ENCODE data around the gene HAPLN3.
A peak's percentile ranks its signal among the peaks of the same experiment; 100 is the strongest.
"Not testable (repeated sequence)": the region's sequence is repeated elsewhere in the genome, so short reads cannot be mapped to it uniquely, and the experiment has no call there.

The HAPLN3 gene, protein sequence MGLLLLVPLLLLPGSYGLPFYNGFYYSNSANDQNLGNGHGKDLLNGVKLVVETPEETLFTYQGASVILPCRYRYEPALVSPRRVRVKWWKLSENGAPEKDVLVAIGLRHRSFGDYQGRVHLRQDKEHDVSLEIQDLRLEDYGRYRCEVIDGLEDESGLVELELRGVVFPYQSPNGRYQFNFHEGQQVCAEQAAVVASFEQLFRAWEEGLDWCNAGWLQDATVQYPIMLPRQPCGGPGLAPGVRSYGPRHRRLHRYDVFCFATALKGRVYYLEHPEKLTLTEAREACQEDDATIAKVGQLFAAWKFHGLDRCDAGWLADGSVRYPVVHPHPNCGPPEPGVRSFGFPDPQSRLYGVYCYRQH

DNA sequence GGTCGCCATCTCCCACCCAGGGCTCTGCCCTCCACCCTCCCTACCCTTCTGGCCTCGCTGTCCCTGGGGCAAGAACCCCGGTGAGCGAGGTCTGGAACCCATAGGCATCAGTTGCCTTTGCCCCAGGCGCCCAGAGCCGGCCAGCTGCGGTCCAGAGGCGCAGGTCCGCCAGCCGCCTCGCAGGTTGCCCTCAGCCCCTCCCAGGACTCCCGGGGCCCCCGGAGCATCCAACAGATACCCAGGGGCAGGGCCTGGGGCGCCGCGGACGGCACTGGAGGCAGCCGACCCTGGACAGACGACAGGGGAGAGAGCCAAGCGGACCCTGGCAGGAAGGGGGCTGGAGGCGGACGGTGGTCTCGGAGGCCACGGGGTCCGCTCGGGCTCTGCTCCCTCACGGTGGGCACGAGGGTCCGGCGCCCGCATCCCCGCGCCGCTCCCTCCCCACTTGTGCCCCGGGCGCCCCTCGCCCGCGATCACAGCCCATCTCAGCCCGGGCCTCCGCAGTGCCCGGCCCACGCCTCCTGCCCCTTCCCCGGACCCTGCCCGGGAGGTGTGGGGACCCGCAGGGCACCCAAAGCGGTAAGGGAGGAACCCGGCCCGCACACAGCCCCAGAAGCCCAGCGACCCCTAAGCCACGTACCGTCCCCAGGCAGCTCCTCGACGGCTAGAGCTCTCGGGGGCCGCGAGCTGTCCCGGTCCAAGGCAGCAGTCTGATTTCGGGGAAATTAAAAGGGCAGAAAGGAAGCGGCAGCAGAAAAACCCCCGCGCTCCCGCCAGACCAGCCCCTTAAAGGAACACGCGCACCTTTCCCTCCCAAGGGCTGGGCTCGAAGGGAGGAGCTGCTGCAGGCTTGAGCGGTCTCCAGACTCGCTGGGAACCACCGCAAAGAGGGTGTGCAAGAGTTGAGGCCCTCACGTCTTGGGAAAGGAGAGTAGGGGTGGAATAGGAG lies at the start of gene HAPLN3:
Gene HAPLN3, minus strand, starts transcription at position 726 of the 949 bp plus-strand sequence. CDS start 8,246 bp downstream, outside the sequence.
- no peak for DNase-seq (ENCODE audit: low spot score)

DNA sequence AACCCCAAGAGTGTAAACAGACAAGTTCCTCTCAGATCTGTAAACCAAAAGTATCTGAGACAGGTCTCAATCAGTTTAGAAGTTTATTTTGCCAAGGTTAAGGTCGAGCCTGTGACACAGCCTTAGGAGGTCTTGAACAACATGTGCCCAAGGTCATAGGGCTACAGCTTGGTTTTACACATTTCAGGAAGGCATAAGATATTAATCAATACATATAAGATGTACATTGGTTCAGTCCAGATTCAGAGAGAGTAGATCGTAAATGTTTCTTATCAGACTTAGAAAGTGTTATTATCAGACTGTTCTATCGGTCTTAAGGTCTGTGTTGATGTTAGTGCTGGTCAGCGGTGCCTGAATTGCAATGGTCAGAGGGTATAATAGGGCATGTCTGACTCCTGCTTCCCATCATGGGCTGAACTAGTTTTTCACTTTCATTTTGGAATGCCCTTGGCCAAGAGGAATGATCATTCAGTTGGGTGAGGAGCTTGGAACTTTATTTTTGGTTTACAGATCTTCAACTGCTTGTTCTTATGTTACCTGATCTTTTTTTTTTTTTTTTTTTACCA lies 44.8 kb upstream of the HAPLN3 start:
- no peak for DNase-seq (ENCODE audit: low spot score)

DNA sequence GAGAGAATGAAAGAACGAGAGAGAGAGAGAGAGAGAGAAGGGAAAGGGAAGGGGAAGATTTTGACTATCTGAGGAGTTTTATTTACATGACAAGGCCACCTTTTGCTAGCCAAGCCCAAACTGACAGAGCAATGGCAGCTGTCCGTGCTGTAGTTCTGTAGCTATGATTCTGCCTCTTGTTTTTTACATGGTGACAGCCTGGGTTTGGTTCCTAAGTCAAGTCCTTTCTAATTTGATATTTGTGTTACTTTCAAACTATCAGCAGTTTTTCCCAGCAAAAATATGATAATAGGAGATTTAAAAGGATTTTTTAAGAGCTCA lies 44.1 kb upstream of the HAPLN3 start:
- no peak for DNase-seq (ENCODE audit: low spot score)

DNA sequence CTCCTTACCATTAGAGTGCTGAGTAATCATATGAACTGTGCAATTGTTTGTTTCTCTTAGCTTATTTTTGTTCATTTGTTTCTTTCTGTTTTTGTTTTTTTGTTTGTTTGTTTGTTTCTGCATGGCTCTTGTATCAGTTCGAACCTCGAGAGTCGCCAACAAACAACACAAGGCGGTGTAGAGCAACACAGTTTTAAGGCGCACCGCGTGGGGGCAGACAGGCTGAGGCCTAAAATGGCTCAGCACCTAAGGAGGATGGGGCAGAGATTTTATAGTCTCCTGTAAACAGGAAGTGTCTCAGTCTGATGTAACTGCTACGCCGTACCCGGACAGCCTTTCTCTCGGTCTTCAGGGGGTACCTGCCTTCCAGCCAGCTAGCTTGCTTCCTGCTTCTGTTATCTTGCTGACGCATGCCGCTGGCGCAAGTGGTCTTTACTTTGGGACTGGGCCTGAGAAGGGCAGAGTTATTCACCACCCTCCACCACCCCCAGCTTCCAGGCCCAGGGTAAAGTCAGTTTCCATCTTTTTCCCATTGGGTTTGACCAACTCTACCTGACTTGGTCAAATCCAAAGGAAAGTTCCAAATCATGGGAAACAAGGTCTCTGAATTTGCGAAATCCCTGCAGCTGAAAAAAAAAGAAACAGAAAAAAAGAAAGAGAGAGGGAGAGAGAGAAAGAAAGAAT lies 43.6 kb upstream of the HAPLN3 start:
- DNase-seq (ENCODE audit: low spot score): no peak

DNA sequence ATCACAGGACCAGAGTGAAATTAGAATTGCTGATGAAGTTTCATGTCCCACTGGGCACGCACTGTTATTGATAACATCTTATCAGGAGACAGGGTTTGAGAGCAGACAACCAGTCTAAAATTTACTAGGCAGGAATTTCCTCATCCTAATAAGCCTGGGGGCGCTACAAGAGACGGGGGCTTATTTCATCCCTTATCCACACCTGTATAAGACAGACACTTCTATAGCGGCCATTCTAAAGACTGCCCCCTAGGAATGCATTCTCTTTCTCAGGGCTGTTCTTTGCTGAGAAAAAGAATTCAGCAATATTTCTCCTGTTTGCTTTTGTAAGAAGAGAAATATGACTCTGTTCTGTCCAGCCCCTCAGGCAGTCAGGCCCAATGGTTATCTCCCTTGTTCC lies 39.1 kb upstream of the HAPLN3 start:
- DNase-seq (ENCODE audit: low spot score): not testable (repeated sequence)

DNA sequence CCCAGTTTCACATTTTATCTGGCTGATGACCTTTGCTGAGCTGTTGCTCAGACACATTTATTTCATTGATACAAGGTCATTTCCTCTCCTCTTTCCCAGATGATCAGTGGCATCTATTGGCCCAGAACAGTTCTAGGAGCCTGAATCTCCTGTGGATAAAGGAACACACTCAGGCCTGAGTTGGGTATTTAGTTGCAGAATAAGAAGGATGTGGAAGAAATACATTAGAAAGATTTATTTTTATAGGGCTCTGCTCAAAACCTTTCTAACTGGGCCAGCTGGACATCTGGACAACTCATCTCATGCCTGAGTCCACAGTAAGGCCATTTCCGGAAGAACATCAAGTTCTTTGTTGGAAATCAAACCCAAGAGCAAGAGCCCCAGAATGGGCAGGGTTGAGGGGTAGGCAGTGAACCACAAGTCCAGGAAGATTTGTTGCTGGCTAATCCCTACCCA lies 37.6 kb upstream of the HAPLN3 start:
- no peak for DNase-seq (ENCODE audit: low spot score)

DNA sequence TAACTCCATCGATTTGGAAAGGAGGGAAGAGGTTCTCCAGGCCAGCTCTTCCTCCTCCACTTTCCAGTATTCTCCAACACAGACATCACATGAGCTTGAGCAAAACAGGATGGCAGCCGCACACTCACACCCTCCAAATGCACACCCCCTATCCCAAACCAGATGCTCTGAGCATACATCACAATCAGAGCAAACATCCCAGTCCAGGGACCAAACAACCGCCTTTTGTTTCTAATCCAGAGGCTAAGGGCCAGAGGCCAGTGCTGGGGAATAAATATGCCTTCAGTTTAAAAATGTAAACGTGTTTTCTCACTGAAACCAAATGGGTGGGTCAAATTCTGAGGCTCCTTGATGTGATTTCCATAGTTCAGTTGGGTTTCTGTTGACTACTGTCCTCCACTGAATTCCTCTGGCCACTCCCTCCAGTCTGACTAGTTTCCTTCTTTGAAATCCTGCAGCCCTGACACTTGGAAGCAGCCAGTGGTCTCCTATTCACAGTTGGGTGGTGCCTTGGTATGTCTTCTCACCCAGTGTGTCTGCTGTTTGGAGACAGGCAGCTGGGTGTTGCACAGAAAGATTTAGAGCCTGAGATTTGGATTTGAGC lies 37.0 kb upstream of the HAPLN3 start:
- no peak for DNase-seq (ENCODE audit: low spot score)

DNA sequence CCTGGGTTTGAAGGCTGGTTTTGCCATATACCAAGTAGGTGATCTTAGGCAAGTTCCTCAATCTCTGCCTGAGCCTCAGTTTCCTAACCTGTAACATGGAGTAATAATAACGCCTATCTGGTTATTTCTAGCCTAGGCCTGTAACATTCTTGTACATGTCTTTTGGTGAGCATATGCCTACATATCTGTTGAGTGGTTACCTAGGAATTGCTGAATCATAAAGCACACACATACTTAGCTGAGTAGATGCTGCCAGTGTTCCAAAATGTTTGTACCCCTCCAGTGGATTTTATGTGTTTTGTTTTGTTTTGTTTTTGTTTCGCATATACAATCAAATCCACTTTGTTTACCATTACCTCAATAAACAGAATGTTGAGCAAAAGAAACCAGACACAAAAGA lies 35.2 kb upstream of the HAPLN3 start:
- no peak for DNase-seq (ENCODE audit: low spot score)

DNA sequence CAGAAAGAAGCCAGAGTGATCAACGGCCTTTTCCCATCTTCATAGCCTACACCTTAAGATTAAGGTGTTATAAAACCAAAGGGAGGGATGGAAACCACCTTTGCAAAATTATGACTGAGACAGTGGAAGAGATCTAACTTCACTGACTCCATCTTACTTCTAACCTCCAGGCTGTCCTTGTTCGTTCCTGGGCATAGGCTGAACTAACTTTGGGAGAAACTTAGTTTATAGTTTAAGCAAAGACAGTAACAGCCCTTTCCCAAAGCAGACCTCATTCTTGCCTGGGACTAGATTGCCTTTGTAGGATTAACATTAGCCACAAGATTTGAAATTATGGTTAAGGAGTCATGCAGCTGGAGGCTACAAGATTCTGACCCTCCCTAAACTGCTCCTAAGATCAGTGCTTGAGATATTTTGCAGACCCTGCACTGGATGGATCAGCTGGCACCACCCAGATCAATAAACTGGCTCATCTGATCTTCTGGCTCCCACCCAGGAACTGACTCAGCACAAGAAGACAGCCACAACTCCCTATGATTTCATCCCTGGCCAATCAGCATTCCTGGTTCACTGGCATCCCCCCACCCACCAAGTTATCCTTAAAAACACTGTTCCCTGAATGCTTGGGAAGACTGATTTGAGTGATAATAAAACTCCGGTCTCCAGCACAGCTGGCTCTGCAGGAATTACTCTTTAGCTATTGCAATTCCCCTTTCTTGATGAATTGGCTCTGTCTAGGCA lies 34.2 kb upstream of the HAPLN3 start:
- not testable (repeated sequence) for DNase-seq (ENCODE audit: low spot score)

DNA sequence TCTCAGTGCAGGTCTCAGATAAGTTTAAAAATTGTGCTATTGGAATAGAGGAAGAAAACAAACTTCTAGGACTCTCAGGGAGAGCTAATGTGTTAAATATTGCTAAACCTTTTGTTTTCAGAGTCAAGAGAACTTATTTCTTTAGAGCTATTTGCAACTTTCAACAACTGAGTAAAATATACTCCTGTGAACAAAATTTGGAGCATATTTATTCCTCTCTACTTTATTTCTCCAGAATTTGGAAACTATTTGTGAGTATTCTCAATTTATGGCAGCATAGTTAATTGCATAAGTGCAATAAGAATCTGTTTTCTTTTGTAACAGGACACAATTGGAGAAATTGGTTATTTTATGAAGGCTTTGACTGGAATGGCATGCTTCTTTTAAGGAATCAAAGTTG lies 32.8 kb upstream of the HAPLN3 start:
- DNase-seq (ENCODE audit: low spot score): not testable (repeated sequence)

DNA sequence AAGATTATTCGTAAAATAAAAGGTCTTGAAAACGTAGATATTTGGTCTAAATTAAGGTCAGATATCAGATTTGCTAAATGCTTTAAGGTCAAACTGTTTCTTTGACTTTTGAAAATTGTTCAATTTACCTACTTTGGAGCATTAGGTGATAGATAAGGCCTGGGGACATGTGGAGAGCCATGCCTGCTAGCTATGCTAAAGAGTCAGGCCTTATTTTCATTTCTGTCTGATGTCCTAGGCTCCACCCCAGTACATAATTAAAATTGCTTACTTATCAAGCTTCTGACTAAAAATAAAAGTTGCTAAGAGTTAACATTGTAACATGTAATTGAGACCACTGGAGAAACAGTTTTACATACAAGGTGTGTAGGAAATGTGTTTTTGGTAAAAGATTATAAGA lies 30.3 kb upstream of the HAPLN3 start:
- DNase-seq (ENCODE audit: low spot score): not testable (repeated sequence)

DNA sequence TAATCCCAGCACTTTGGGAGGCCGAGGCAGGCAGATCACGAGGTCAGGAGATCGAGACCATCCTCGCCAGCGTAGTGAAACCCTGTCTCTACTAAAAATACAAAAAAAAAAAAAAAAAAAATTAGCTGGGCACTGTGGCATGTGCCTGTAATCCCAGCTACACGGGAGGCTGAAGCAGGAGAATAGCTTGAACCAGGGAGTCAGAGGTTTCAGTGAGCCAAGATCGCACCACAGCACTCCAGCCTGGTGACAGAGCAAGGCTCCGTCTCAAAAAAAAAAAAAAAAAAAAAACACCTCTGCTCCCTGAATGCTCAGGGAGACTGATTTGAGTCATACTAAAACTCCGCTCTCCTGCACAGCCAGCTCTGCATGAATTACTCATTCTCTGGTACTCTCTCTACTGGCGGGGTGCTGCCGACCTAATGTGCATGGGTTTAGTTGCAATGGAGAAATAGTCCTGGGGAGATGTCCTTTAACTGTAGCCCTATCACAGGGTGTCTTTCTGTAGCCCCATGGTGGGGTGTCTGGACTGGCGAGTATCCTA lies 25.6 kb upstream of the HAPLN3 start:
- not testable (repeated sequence) for DNase-seq (ENCODE audit: low spot score)

DNA sequence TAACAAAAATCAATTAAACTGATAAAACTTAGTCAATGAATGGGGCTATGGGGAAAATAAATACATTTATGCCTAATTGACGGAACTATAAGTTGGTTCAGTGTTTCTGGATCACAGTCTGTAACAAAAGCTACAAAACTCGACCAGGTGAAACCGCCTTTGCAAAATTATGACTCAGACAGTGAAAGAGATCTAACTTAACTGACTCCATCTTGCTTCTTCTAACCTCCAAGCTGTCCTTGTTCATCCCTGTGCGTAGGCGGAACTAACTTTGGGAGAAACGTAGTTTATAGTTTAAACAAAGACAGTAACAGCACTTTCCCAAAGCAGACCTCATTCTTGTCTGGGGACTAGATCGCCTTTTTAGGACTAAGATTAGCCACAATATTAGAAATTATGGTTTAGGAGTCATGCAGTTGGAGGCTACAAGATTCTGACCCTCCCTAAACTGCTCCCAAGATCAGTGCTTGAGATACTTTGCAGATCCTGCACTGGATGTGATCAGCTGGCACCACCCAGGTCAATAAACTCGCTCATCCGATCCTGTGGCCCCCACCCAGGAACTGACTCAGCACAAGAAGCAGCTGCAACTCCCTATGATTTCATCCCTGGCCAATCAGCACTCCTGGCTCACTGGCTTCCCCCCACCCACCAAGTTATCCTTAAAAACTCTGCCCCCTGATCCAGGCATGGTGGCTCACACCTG lies 25.0 kb upstream of the HAPLN3 start:
- DNase-seq (ENCODE audit: low spot score): no peak

DNA sequence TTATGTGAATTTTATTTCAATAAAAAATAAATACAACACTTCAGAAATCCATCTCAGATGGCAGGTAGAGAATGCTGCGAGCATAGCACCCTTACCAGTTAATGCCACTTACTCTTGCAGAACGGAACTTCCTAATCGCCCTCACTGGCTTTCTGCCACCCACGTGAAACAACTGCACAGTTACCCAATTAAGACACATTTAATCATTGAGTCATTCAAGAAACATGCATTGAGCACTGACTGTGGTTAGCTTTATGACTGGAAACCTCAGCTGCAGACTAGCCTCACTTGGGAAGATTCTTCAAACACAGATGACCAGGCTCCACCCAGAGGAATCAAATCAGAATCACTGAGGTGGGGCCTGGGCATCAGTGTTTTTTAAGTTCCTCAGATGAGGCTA lies 23.4 kb upstream of the HAPLN3 start:
- DNase-seq (ENCODE audit: low spot score): no peak

DNA sequence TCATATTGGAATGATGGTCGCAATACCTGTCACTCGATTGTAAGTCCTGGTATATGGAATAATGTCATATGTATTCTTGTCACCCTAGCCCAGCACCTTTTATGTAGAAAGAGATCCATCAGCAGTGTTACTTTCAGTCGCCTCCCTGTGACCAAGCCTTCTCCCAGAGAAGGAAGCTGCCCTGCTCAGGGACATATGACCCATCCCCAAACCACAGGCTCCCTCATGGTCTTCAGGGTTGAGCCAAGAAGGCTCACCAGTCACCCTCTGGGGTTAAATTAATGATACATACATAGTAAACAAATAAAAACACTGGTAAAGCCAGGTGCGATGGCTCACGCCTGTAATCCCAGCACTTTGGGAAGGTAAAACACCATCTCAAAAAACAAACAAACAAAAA lies 22.4 kb upstream of the HAPLN3 start:
- no peak for DNase-seq (ENCODE audit: low spot score)

DNA sequence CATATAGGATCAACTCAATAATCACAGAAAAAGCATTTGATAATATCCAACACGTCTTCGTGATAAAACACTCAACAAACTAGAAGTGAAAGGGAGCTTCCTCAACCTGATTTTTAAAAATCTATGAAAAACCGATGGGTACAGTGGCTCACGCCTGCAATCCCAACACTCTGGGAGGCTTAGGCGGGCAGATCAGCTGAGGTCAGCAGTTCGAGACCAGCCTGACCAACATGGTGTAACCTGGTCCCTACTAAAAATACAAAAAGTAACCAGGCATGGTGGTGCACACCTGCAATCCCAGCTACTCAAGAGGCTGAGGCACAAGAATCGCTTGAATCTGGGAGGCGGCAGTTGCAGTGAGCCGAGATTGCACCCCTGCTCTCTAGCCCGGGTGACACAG lies 20.0 kb upstream of the HAPLN3 start:
- DNase-seq (ENCODE audit: low spot score): no peak

DNA sequence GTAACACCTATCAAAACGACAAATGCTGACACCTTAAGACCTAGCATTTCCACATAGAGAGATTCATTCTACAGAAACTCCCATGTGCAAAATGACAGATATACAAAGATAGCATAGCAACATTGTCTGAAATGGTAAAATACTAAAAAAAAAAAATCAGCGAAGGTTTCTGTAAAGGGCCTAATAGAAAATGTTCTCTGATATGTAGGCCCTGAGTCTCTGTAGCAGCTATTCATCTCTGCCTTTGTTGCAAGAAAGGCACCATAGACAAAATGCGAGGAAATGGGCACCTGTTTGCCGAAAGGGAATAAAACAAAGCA lies 18.5 kb upstream of the HAPLN3 start:
- no peak for DNase-seq (ENCODE audit: low spot score)

DNA sequence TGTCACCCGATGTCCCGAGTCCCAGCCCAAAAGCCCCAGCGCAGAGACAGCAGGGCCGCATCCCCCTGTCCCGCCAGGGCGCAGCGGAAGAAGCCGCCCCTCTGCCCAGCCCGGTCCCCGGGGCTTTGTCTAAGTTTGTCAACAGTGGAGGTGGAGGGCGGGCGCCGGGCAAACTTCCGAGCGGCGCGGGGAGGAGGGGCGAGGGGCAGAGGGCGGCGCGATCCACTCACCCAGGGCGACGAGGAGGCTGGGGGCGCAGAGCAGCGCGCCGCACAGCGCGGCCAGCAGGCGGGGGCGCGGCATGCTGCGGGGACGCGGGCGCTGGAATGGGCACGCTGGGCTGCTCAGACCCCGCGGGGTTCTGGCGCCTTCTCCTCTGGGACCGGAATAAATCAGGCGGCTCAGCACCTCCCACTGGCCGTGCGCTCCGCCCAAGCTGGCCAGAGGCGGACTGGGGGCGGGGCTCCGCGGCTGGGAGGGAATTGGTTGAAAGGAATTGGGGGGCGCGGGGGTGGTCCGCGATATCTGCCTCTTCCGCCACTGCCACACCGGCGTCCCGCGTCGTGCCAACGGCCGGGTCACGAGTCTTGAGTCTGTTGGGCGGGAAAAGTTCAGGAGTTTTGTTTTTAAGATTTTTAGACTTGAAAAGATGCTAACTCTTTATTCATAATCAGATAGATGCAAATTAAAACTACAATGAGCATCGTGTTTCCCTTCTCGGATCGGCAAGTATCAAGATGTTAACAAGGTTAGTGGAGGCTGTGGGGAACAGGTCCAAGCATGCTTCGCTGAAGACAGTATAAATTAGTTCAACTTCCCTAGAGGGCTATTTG lies 17.9 kb upstream of the HAPLN3 start, which contains the start of gene MFGE8:
Gene MFGE8, minus strand, starts transcription at position 363 of the 833 bp plus-strand sequence. Its CDS starts 60 bp downstream, at position 303.
- DNase-seq (ENCODE audit: low spot score): peak; percentile 15

DNA sequence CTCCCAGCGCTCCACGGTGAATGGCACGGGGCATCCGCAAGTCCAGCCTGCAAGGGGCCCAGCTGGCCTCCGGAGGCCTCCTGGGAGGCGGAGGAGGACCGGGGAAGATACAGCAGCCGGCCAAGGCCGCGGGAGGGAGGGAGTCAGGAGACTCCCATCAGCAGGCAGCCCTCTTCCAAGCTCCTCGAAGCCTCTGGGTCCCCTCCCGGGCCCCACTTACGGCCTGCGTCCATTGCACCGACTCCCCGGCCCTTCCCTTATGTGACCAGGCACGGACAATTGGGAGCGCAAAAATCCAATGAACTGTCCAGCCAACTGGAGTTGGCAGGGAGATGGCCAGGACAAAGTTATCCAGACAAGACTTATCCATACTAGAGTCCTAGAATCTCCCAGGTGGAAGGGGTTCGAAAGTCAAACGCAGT lies 17.2 kb upstream of the HAPLN3 start:
- DNase-seq (ENCODE audit: low spot score): no peak

All from hematopoietic multipotent progenitor cell treated with erythropoietin and hydrocortisone succinate and interleukin-3 and kit ligand, for 15 days (in vitro differentiated cells).